ENCODE measurements around the gene TMEM132C.
"Not testable (repeated sequence)": the region's sequence is repeated elsewhere in the genome, so short reads cannot be mapped to it uniquely, and the experiment has no call there.

The TMEM132C gene

DNA sequence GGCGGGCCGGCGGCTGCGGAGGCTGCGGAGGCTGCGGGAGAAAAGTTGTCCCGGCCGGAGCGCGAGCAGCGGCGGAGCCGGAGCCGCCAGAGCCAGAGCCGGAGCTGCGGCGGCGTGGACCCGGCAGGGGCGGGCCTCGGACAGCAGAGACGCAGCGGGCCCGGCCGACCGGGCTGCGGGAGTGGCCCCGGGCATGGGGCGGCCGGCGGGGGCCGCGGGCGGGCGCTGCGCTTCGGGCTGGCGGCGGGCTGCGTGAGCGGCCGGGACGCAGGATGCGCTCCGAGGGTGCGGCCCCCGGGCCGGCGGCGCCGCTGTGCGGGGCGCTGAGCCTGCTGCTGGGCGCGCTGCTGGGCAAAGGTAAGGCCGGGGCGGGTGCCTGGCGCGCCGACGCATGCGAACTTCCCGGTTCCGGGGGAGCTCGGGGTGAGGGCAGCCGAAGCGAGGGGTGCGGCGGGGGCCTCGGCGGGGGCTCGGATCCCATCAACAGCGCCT, at the start of gene TMEM132C:
TMEM132C (plus strand) TSS at position 40 of the 492 bp plus-strand sequence; CDS start at position 273, 233 bp downstream.
- no peak for DNase-seq

DNA sequence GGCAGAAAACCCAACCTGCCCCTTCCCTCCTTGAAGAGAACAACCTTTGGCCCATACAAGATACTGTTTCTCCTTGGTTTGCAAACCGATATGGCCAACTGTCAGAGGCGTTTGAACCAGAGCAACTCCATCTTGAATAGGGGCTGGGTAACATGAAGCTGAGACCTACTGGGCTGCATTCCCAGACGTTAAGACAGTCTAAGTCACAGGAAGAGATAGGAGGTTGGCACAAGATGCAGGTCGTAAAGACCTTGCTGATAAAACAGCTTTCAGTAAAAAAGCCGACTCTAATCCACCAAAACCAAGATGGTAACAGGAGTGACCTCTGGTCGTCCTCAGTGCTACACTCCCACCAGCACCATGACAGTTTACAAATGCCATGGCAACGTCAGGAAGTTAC, 42.7 kb upstream of the TMEM132C start:
- no peak for DNase-seq

DNA sequence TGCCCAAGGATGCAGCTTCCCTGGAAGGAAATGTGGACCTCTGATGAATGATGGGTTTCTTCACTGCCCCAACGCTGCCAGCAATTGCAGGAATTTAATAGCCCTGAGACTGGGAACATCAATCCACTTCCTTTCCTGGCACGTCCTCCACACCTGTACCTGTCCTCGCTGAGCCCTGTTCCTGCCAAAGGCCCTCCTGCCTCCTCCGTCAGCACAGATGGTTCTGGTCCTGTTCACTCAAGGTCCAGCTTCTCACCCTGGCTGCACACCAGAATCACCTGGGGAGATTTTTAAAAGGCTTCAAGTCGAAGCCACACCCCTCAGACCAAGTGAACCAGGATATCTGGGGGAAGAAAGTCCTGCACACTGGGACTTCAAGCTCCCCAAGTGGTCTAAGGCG, 38.4 kb upstream of the TMEM132C start:
- no peak for DNase-seq

DNA sequence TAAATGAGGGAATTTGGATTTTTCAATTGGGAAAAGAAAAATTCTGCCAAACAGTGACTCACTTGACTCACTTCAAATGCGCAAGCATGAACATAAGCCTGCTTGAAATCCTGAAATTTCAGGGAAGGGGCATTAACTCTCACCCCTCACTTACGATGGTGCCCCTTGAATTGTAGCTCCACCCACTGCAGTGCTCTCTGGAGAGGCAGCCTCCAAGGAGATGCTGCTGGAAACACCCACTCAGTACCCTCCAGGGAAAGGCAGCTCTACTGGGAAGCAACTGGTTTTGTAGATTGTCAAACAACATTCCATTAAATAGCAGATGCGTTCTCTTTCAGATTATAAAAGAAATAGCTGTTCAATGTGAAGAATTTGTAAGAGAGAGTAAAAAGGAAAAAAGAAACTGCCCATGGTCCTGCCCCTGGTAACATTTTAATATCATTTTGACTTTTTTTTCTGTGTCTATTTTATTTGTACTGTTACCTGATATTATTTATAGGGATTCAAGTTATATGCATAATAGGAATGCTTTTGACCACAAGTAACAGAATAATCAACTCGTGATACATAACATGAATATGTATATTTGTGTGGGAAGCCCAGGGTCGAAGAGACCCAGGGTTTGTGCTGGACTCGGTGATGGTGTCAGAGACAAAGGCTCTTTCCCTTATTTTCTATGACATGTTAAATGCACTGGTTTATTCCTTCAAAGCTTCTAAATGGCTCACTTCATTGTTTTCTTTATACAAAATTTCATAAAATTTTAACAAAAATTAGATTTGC, 31.1 kb upstream of the TMEM132C start:
- no peak for DNase-seq

DNA sequence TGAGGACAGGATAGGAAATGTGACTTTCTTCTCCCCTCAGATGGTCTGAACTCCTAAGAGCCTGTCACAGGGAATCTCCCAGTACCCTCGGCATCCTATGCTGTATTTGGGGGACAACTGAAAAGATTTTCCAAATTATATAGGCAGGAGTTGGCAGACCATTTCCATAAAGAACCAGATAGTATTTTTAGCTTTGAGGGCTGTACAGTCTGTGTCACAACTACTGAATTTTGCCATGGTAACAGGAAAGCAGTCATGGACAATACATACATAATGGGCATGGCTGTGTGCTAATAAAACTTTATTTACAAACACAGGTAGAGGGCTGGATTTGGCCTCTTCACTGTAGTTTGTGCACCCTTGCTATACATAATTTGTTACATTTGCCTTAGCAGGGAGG, 30.4 kb upstream of the TMEM132C start:
- no peak for DNase-seq

DNA sequence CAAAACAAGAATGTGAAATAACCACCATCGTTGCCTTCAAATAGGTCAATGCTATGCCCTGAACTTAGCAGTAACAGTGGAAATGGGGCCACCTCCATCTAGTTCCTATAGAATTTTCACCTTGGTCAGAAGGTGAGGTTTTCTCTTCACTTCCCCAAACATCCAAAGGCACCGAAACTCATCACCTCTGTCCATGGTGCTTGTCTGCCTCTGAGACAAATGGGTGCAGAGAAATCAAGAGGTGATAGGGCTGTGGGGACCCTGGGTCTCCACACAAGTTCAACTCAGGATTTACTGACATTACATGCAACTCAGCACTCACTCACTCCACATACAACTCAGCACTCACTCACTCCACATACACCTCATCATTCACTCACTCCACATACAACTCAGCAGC, 26.2 kb upstream of the TMEM132C start:
- no peak for DNase-seq

DNA sequence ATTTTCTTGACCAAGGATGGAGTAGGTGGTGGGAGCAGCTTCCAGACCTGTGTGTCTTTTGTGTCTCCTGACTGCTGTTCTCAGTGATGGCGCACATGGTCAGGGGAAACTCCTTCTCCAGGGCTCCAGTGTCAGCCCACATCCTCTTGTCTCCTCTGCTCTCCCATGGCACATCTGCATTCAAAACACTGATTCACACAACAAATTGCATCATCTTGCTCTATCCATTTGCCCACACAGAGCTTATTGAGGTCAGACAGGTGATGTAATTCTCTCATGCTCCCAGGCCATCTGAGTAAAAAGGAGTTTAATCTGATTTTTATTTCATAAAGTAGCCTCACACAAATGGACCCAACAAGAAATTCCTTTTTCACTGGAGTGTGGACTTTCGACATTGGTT, 21.8 kb upstream of the TMEM132C start:
- no peak for DNase-seq

DNA sequence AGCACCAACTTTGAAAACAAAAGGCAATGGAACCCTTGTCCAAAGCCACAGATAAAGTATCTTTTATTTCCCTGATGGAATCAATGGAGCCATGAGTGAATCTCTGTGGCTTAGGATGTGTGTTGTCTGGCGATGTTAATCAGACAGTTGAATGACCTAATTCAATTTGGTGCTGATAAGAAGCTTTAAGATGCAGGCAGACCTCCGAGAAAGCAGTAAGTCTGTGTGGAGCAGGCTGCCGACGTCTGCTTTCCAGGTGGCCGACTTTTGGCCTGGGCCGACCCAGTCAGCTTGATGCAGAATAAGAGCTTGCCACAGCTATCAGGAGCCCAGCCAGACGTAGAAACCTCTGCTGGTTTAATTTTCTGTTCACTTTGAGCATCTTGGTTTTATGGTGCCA, 21.1 kb upstream of the TMEM132C start:
- DNase-seq, result no peak

DNA sequence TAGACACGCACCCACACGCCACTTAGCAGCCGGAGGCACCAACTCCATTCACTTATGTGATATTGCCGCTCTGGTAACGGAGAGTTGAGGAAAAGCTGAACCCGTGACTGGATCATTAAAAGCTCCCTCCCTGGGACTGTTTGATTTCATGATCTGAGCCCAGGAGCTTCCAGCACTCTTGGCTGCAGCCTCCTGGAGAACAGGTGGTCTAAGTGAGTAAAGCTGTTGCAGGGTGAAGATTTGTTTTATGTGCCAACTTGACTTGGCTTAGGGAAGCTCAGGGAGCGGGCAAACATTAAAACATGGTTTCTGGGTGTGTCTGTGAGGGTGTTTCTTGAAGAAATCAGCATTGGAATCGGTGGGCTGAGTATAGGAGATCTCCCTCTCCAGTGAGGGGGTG, 16.9 kb upstream of the TMEM132C start:
- no peak for DNase-seq

DNA sequence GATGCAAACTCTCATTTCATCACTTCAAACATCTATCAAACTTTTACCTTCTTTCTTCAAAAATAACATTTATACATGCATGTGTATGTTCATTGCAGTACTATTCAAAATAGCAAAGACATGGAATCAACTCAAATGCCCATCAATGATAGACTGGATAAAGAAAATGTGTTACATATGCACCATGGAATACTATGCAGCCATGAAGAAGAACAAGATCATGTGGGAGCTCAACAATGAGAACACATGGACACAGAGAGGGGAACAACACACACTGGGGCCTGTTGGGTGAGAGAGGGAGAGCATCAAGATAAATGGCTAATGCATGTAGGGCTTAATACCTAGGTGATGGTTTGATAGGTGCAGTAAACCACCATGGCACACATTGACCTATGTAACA, 13.1 kb upstream of the TMEM132C start:
- DNase-seq, result not testable (repeated sequence)

DNA sequence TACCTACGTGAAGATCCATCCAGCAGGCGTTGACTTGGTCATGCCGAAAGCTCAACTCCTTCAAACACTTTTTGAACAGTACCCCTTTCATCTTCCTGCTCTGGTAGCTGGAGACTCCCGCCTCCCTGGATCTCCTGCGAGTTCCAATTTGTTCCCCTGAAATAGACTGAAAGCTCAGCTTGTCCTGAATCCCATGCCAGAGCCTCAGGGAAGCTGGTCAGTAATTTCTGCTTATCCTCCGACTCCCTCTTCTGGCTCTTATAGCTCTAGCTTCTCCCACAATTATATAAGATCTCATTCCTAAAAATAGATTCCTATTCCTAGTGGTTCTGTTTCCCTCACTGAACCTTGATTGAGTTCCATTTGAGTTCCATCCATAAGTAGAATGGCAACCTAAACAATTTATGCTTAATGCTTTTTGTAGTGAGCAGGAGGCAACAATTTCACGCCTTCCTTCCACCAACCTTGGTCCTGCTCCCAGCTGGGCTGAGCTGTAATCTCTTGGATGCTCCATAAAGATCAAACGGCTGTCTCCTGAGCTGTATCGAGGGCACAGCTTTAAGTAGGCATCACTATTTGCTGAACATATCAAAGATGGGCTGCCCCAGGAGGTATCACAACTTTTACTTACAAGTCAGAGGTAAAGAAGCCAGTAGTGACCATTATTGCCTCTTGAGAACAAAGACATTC, 8.0 kb upstream of the TMEM132C start:
- DNase-seq, result no peak

- DNase-seq, result no peak
Measured at GRCh38 chr12:128259556-128260070, 7.4 kb upstream of the TMEM132C start.

DNA sequence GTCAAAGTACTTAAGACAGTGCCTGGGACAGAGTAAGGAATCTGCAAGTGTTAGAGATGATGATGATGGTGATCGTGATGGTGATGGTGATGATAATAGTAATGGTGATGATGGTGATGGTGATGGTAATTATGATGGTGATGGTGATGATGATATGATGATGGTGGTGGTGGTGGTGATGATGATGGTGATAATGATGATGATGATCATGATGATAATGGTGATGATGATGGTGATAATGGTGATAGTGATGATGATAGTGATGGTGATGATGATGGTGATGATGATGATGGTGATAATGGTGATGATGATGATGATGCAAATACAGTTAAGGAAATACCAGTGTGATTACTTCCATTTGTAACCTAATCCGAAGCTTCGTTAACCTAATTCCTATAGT, 5.2 kb upstream of the TMEM132C start:
- DNase-seq, result no peak

- DNase-seq, result no peak
Measured at GRCh38 chr12:128265566-128265965, 1.4 kb upstream of the TMEM132C start.

DNA sequence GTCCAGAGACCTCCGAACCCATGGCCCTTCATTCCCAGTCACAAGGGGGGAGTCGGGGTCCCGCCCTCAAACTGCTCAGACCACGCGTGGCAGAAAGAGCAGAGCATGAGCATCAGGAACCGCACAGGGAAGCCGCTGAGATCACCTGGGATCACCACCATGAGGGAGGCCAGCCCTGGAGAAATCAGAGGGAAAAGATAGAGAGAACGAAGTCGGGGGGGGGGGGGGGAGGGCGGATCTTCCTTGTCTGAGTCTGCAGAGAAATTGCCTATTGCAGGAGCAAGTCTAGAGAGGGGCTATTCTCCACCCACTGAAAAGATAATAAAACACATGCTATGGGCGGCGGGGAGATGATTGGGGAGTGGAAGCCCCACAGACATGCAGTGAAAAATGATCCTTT, 884 bp upstream of the TMEM132C start:
- DNase-seq, result no peak

- DNase-seq, result no peak
Measured at GRCh38 chr12:128266541-128267130, 334 bp upstream of the TMEM132C start.

DNA sequence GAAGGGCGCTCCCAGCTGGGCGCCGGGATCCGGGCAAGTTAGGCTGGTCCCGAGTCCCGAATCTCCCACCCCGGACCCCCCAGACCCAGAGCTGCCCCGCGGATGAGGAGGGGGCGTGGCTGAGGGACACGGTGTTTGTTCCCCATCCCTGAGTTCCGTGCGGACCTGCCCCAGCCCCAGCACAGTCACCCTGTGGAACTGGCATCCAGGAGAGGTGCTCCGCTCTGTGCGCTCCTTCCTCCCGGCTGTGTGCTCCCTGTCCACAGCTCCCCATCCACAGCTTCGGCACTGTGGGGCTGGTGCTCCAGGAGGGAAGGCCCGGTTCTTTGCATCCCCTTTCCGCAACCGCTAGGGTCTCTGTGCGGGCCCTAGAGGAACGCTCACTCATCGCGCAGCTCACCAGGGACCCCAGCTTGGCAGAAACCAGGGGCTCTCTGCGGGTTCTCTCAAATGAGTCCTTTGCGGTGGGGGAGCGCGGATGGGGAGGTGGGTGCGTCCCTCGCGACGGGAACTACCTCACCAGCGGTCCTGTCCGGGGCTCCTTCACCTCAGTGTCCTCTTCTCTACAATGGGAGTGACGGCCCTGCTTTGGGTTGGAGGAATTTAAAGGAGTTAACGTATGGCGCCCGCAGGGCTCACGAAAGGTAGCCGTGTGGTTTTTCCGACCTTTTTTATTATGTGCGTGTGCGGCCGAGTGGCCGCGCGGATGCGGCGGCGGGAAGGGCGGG, 845 bp downstream of the TMEM132C start:
- DNase-seq, result no peak

GRCh38 chr12:128268379-128268995, 1.5 kb downstream of the TMEM132C start:
- no peak for DNase-seq

DNA sequence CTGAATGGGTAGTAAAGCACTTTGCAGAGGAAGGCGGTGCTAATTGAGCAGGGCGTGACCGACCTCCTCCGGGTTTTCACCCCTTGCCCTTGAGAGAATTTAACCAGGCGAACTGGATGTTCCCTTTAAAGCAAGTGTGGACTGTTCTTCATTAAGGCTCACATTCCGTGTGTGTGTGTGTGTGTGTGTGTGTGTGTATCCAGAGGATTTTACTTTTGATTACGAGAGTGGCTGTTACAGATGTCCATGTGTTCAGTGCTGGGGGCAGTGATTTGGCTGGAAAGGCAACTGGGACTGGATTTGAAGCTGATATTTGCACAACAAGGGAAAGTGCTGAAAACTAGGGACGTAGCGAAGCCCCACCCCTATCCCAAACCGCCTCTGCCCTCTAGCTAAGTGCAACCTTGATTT, 2.2 kb downstream of the TMEM132C start:
- no peak for DNase-seq

DNA sequence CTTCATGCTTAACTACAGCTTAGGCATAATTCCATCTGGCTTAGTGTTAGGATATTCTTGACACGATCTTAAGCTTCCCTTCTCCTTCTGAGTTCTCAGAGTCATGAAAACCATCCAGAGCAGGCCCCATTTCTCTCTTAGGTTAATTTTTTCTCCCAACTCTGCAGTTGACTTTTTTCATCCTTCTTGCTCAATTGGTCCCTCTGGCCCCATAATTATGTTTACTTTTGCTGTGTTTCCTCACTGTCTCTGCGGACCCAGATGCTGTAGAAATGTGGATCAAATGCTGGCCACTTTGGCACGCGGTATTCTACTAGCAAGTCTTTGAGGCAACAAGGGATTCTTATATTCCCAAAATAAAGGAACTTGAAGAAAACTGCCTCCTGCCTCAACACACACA, 9.5 kb downstream of the TMEM132C start:
- no peak for DNase-seq

DNA sequence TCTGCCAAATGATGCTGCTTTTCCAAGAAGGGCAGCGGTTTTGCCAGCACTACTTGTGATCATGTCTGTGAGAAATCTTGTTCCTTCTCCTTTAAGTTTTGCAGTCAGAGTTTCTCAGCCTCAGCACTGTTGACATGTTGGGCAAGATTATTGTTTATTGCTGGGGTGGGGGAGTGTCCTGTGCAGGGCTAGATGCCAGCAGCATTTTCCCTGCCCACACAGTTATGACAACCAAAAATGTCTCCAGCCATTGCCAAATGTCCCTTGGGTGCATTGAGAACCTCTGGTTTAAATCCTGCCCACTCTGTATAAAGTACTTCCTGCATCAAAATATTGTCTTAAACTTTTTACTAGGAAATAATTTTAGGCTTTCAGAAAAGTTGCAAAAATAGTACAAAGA, 20.0 kb downstream of the TMEM132C start:
- no peak for DNase-seq

- DNase-seq, result no peak
Measured at GRCh38 chr12:128288357-128288756, 21.4 kb downstream of the TMEM132C start.

DNA sequence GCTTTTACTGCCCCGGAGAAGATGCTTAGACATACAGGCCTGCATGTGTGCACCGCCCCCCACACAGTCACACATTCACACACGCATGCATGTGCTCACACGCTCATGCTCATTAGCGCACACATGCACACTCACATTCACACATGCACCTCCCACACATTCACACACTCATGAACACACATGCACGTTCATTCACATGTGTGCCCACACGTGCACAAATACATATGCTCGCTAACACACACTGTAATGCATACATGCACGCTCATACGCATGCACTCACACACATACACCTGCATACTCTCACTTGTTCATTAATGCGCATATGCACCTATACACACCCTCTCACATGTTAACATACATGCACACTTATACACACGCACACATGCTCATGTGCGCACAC, 21.9 kb downstream of the TMEM132C start:
- DNase-seq, result no peak
